Activated naive CD8-positive, alpha-beta T cell treated with anti-CD3 and anti-CD28 coated beads, Interleukin-2, amount 10 ng/mL, durations not matched to agents 7 days and 5 days (primary cell): ENCODE results near the gene ST6GAL1. TPM values are rescaled to one million over a fixed set of nuclear protein-coding genes. Genes with fewer than 3 reads are reported as not detected.

Experiments used
- ATAC-seq: fragments of 150-1000 bp; cut with Tn5 transposase; one replicate; pipeline ENCODE4 v1.10.0; 2021; ENCODE audit warnings: low read depth, moderate library complexity
- POLR2A ChIA-PET: fragments of 350-600 bp; sonication (Branson Sonifier 250); formaldehyde crosslinking; loops from one replicate; lab custom pipeline; 2021; ENCODE audit warnings: antibody characterized with exemption; lab: Charles Lee
- DNase-seq: peaks from one replicate; pipeline ENCODE4 v3.0.0; 2021
- H3K27ac Mint-ChIP-seq: one replicate; pipeline ENCODE4 v1.8.0; 2022; ENCODE audit warnings: mild to moderate bottlenecking, mixed read lengths
- H3K27me3 Mint-ChIP-seq: one replicate; pipeline ENCODE4 v1.8.0; 2022; ENCODE audit warnings: mild to moderate bottlenecking, moderate library complexity, mixed read lengths
- H3K36me3 Mint-ChIP-seq: one replicate; pipeline ENCODE4 v1.8.0; 2021; ENCODE audit warnings: mild to moderate bottlenecking, mixed read lengths
- H3K4me1 Mint-ChIP-seq: one replicate; pipeline ENCODE4 v1.8.0; 2021; ENCODE audit warnings: mixed read lengths
- H3K4me3 Mint-ChIP-seq: one replicate; pipeline ENCODE4 v1.8.0; 2022; ENCODE audit warnings: mild to moderate bottlenecking, moderate library complexity, mixed read lengths
- H3K9me3 Mint-ChIP-seq: one replicate; pipeline ENCODE4 v1.8.0; 2021; ENCODE audit warnings: mixed read lengths
- total RNA-seq, 2 experiments: library from RNA; stranded (reverse); gene quantifications; one replicate each; pipeline ENCODE4 v1.2.3, GENCODE V29; 2021

Gene ST6GAL1
- total RNA-seq, 2 experiments from 2014 or later, result 142 to 150 TPM

- peaks cover 27% of the 10 kb centered on the region for H3K4me1 Mint-ChIP-seq
- H3K27ac Mint-ChIP-seq, result no peak overlapping the region
- ATAC-seq (no peak), DNase-seq (no peak)
- H3K36me3 Mint-ChIP-seq, result peaks cover 55% of the 10 kb centered on the region
- H3K9me3 Mint-ChIP-seq, result no peaks in the 10 kb centered on the region
- H3K4me3 Mint-ChIP-seq, result no peak overlapping the region
- no peaks in the 10 kb centered on the region for H3K27me3 Mint-ChIP-seq
- POLR2A ChIA-PET, result no interaction called here
Measured at GRCh38 chr3:187068787-187069186, 138.5 kb downstream of the ST6GAL1 start.

GRCh38 chr3:187069857-187070516 lies 139.7 kb downstream of the ST6GAL1 start:
- no peak overlapping the region for H3K4me3 Mint-ChIP-seq
- peak overlapping the region; percentile 65 for H3K27ac Mint-ChIP-seq
- DNase-seq (no peak), ATAC-seq (no peak)
- peaks cover 52% of the 10 kb centered on the region for H3K36me3 Mint-ChIP-seq
- H3K27me3 Mint-ChIP-seq, result no peaks in the 10 kb centered on the region
- no peaks in the 10 kb centered on the region for H3K9me3 Mint-ChIP-seq
- peaks cover 17% of the 10 kb centered on the region for H3K4me1 Mint-ChIP-seq
- POLR2A ChIA-PET, result no interaction called here

GRCh38 chr3:187072102-187072501 lies 141.8 kb downstream of the ST6GAL1 start:
- Mint-ChIP-seq H3K4me1 (peaks cover 7% of the 10 kb centered on the region), H3K9me3 (no peaks in the 10 kb centered on the region), H3K4me3 (no peak overlapping the region), H3K27ac (no peak overlapping the region), H3K36me3 (peaks cover 48% of the 10 kb centered on the region), H3K27me3 (no peaks in the 10 kb centered on the region)
- POLR2A ChIA-PET, result interaction anchor here (1.0 kb wide), 1 partner anchor 45 kb away, joined by 3 read pairs; no protein-coding TSS in a partner anchor
- DNase-seq (no peak), ATAC-seq (peak; percentile 22)

DNA sequence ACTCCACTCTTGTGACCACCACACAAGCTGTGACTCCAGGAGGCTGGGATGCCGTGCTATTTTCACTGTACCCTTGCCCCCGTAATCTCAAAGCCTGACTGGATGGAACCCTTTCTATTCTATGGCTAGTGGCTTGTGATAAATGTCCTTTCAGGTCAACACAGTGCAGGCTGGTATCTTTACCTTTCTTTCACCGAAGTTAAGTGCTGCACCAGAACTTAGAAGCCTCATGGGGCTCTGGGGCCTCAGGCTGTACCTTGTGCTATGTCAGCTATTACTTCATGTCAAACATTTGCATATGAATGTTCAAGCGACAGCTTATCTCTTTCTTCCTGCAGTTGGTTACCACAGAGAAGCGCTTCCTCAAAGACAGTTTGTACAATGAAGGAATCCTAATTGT lies 142.2 kb downstream of the ST6GAL1 start:
- peak; percentile 21 for ATAC-seq
- H3K27me3 Mint-ChIP-seq, result no peaks in the 10 kb centered on the region
- H3K9me3 Mint-ChIP-seq, result no peaks in the 10 kb centered on the region
- H3K36me3 Mint-ChIP-seq, result peaks cover 45% of the 10 kb centered on the region
- POLR2A ChIA-PET, result interaction anchor here (1.0 kb wide), 1 partner anchor 45 kb away, joined by 3 read pairs; no protein-coding TSS in a partner anchor
- peaks cover 5% of the 10 kb centered on the region for H3K4me1 Mint-ChIP-seq
- H3K27ac Mint-ChIP-seq, result no peak overlapping the region
- no peak for DNase-seq
- no peak overlapping the region for H3K4me3 Mint-ChIP-seq

DNA sequence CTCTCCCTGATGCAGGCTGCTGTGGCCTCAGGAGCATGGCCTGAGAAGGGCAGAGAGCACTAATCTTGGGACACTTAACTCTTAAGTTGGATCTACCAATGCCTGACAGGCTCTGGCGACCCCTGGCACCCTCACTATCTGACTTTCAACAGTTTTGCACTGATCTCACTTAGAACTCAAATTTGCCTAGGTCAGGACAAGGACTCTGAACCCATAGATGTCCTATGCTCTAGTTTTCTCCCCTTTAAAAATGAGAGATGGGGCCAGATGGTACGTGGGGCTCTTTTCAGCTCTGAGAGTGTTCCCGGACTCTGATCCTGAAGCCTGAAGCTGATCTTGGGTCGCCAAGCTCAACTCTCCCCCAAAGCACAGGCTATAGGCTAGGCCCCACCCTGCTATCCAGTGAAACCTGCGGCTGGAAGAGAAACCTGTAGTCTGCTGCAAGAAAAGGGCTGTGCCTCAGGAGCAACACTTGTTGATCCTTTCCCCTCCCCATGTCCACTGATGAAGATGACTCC lies 143.3 kb downstream of the ST6GAL1 start:
- Mint-ChIP-seq H3K4me1 (peaks cover 5% of the 10 kb centered on the region), H3K27ac (peak overlapping the region; percentile 45), H3K4me3 (no peak overlapping the region), H3K27me3 (no peaks in the 10 kb centered on the region), H3K36me3 (peaks cover 42% of the 10 kb centered on the region), H3K9me3 (no peaks in the 10 kb centered on the region)
- no peak for ATAC-seq
- POLR2A ChIA-PET, result no interaction called here
- DNase-seq, result no peak

DNA sequence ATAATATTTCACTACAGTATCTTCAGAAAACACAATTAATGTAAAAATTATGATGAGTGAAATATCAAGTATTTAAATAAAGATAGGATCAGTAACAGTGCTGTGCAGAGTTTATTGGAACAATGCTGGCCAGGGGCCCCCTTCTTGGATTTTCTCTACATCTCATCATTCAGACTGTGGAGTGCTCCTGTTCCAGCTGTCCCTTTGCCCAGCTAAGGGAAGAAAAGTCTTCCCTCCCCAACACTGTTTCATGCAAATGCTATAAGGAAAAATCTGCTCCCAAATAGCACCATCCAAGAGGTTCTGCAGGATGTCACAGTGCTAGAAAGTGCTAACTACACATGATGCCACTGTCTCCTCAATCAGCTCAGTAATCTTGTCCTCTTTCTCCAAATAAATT lies 144.5 kb downstream of the ST6GAL1 start:
- ATAC-seq (no peak), DNase-seq (no peak)
- H3K9me3 Mint-ChIP-seq, result no peaks in the 10 kb centered on the region
- peaks cover 2% of the 10 kb centered on the region for H3K4me1 Mint-ChIP-seq
- H3K36me3 Mint-ChIP-seq, result peaks cover 36% of the 10 kb centered on the region
- no peak overlapping the region for H3K27ac Mint-ChIP-seq
- H3K4me3 Mint-ChIP-seq, result no peak overlapping the region
- H3K27me3 Mint-ChIP-seq, result no peaks in the 10 kb centered on the region
- POLR2A ChIA-PET, result no interaction called here

DNA sequence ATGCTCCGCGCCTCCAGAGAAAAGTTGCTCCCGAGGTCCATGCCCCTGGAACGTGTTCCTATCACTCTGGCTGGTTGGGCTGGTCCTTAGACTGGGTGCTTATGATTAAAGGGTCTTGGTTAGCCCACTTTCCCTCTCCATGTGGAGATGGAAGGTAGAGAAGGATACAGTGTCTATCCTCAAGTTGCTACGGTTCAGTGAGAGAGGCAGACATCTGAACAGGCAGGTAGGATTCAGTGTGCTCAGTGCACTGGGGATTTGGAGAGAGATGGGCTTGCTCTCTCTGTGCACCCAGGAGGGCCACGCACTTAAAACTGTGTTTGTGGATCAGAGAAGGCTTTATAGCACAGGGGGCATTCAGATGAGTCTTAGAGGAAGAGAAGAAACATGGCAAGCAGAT lies 146.0 kb downstream of the ST6GAL1 start:
- DNase-seq, result no peak
- Mint-ChIP-seq H3K4me3 (no peak overlapping the region), H3K27ac (peak overlapping the region; percentile 30), H3K9me3 (no peaks in the 10 kb centered on the region), H3K36me3 (peaks cover 28% of the 10 kb centered on the region), H3K4me1 (no peaks in the 10 kb centered on the region), H3K27me3 (no peaks in the 10 kb centered on the region)
- ATAC-seq, result no peak
- POLR2A ChIA-PET, result no interaction called here

DNA sequence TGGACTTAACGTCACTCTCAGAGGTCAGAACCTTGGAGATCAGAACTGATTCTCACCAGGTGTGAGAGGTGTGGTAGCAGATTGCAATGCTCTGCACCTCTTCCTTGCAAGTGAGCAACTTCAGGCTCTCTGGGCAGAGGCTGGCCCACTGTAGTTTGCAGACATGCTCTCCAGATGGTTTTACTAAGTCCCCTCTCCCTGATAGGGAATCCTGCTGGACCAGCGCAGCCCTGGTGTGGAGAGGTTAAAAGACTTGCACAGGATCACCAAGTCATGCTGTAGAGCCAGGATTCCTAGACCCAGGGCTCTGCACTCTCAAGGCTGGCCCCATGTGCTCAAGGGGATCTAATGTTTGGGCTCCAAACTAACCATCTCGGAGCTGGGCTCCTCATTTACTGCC lies 146.8 kb downstream of the ST6GAL1 start:
- Mint-ChIP-seq H3K4me1 (no peaks in the 10 kb centered on the region), H3K27ac (peak overlapping the region; percentile 20), H3K9me3 (no peaks in the 10 kb centered on the region), H3K4me3 (no peak overlapping the region), H3K27me3 (no peaks in the 10 kb centered on the region), H3K36me3 (peaks cover 26% of the 10 kb centered on the region)
- DNase-seq, result no peak
- POLR2A ChIA-PET, result no interaction called here
- ATAC-seq, result no peak

- H3K4me1 Mint-ChIP-seq, result no peaks in the 10 kb centered on the region
- H3K27me3 Mint-ChIP-seq, result no peaks in the 10 kb centered on the region
- POLR2A ChIA-PET, result no interaction called here
- no peak overlapping the region for H3K4me3 Mint-ChIP-seq
- peaks cover 29% of the 10 kb centered on the region for H3K36me3 Mint-ChIP-seq
- ATAC-seq (no peak), DNase-seq (no peak)
- H3K27ac Mint-ChIP-seq, result peak overlapping the region; percentile 12
- H3K9me3 Mint-ChIP-seq, result no peaks in the 10 kb centered on the region
Measured at GRCh38 chr3:187077537-187077936, 147.2 kb downstream of the ST6GAL1 start.

- no peak for ATAC-seq
- no peak for DNase-seq
- Mint-ChIP-seq H3K27ac (no peak overlapping the region), H3K4me1 (no peaks in the 10 kb centered on the region), H3K9me3 (no peaks in the 10 kb centered on the region), H3K36me3 (peaks cover 22% of the 10 kb centered on the region), H3K4me3 (no peak overlapping the region), H3K27me3 (no peaks in the 10 kb centered on the region)
- POLR2A ChIA-PET, result no interaction called here
Measured at GRCh38 chr3:187079090-187080022, 149.0 kb downstream of the ST6GAL1 start.

GRCh38 chr3:187080799-187081450 lies 150.6 kb downstream of the ST6GAL1 start:
- H3K27ac Mint-ChIP-seq, result no peak overlapping the region

GRCh38 chr3:187082758-187083375 lies 152.5 kb downstream of the ST6GAL1 start:
- peaks cover 3% of the 10 kb centered on the region for H3K9me3 Mint-ChIP-seq
- no peak overlapping the region for H3K27ac Mint-ChIP-seq
- peaks cover 6% of the 10 kb centered on the region for H3K4me1 Mint-ChIP-seq
- no peak for DNase-seq
- POLR2A ChIA-PET, result no interaction called here
- no peak overlapping the region for H3K4me3 Mint-ChIP-seq
- no peaks in the 10 kb centered on the region for H3K27me3 Mint-ChIP-seq
- H3K36me3 Mint-ChIP-seq, result peaks cover 14% of the 10 kb centered on the region
- ATAC-seq, result no peak

More at GRCh38 chr3:187080799-187081450, 150.6 kb downstream of the ST6GAL1 start:
- POLR2A ChIA-PET, result interaction anchor here (0.6 kb wide), 2 partner anchors 84 to 253 kb away, joined by 3 to 4 read pairs; no protein-coding TSS in a partner anchor
- Mint-ChIP-seq H3K27me3 (no peaks in the 10 kb centered on the region), H3K4me1 (peaks cover 6% of the 10 kb centered on the region), H3K36me3 (peaks cover 18% of the 10 kb centered on the region), H3K9me3 (no peaks in the 10 kb centered on the region), H3K4me3 (no peak overlapping the region)
- ATAC-seq (no peak), DNase-seq (no peak)

DNA sequence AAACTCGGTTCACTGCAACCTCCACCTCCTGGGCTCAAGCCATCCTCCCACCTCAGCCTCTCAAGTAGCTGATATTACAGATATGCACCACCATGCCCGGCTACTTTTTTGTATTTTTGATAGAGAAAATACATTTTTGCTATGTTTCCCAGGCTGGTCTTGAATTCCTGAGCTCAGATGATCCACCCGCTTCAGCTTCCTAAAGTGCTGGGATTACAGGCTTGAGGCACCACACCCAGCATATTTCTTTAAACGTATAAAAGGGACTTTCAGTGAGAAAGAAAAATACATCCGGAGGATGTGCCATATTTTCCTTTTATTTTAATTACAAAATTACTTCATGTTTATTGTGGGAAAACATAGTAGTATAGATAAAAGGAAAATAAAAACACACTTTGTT lies 153.8 kb downstream of the ST6GAL1 start:
- H3K4me1 Mint-ChIP-seq, result peaks cover 6% of the 10 kb centered on the region
- POLR2A ChIA-PET, result no interaction called here
- no peak overlapping the region for H3K27ac Mint-ChIP-seq
- H3K27me3 Mint-ChIP-seq, result no peaks in the 10 kb centered on the region
- H3K4me3 Mint-ChIP-seq, result no peak overlapping the region
- DNase-seq, result no peak
- peaks cover 9% of the 10 kb centered on the region for H3K9me3 Mint-ChIP-seq
- peaks cover 8% of the 10 kb centered on the region for H3K36me3 Mint-ChIP-seq
- ATAC-seq, result no peak
